DLD1 (cell line): ENCODE results near the gene TMOD2.

Source experiments
- in situ Hi-C: cut with HindIII; loops from 2 replicates; pipeline ENCODE4 v1.10.0; 2017; ENCODE audit warnings: low sequenced_read_pairs

The TMOD2 gene

DNA sequence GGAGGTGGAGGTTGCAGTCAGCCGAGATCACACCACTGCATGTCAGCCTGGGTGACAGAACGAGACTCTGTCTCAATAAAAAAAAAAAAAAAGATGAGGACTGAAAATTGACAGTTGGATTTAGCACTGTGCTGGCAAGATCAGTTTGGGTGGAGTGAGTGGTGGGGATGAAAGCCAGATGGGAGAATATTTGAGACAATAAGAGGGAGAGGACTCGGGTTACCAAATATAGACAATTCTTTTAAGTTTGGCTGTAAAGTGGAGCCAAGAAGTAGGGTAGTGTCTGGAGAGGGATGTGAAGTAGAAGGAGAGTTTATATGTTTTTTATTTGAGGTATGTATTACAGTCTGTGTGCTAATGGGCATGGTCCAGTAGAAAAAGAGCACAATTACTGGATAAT, 98.5 kb downstream of the TMOD2 start:
- in situ Hi-C loops = no loop called here

DNA sequence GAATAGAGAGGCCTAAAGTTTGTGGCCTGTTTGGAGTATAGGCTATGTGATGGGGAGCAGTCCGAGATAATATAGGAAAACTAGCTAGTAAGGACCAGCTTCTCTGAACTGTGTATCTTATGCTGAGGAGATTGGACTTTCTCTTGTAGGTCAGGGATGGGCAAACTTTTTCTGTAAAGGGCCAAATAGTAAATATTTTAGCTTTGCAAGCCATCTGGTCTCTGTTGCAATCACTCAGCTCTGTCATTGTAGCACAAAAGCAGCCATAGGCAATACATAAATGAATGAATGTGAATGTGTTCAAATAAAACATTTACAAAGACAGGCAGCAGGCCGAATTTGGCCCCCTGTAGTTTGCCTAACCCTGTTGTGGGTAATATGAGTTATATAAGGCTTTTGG, 102.6 kb downstream of the TMOD2 start:
- in situ Hi-C loops = no loop called here

DNA sequence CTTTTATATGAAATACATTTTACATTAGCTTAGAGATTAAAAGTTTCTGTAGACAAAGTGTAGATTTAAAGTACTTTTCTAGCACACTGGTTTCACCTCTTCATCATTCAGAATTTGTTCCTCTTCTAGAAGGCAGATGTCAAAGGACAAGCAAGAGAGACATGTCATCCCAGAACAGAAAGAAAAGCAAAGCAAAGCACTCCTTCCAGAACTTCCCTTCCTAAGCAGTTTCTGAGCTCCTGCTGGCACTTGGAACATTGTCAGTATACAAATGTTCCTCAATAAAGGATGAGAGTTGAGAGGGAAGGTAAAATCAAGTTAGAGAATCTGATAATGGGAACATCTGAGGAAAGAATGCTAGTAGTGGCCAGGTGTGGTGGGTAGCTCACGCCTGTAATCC, 104.2 kb downstream of the TMOD2 start:
- in situ Hi-C loops = no loop called here

DNA sequence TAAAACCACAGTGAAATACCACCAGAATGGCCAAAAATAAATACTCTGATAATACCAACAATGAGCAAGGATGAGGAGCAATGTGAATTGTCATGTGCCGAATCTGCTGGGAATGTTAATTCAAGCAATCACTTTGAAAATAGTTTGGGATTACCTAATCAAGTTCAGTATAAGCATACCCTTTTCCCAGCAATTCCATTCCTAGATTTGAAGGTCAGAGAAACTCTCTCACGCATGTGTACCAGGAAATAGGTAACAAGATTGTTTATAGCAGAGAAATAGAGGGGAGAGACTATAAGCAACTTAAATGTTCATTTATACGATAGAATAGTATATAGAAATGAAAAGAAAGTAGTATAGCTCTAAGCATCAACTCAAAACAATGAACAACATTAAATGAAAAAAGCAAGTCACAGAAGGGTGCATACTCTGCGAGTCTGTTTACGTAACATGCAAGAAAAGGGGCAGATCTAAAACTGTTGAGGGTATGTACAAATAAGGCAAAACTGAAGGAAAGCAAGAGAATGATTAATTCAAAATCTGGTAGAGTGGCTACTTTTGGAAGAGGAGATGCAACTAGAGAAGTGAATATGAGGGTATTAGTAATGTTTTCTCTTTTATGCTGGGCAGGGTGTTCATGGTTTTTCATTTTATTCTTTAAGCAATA, 105.5 kb downstream of the TMOD2 start:
- in situ Hi-C loops = no loop called here

DNA sequence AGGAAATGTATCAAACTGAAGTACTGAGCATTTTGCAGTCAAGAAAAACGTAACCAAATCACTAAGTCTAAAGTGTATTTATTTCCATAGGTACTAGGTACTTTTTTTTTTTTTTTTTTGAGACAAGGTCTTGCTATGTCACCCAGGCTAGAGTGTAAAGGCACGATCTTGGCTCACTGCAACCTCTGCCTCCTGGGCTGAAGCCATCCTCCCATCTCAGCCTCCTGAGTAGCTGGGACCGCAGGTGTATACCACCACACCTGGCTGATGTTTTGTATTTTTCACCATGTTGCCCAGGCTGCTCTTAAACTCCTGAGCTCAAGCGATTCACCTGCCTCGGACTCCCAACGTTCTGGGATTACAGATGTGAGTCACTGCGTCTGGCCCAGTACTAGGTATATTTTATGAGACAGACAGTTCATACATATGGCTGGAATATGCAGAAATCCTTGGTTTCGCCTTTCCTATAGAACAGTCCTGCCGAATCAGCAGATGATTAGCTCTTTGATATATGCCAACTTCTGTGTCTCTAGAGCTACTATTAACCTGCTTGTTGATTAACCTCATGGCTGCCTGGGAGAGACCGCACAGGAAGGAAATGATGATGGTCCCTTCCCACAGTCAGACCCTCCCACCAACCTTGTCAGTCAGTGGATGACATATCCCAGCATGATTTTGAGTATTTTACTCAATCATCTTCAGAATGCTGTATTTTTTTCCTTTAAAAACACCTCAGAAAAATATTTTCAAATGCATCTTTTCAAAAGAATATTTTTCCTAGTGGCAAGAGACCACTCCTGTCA, 110.4 kb downstream of the TMOD2 start:
- in situ Hi-C loops = no loop called here

DNA sequence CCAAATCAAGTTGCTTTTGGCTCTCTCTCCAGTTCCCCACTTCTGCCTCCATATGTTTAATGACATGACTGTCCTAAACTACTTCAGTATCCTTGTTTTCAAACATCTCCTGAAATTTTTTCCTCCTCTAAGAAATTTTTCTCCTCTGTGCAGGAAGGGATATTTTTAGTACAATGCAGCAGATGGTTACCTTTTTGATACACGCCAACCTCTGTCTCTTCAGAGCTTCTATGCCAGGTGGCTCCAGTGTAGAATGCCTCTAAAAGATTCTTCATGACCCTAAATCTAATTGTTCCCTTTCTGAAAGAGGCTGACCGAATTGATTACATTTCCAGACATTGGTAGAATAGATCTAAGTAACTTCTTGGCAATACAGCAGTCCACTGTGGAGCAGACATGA, 111.7 kb downstream of the TMOD2 start:
- in situ Hi-C loops = no loop called here

DNA sequence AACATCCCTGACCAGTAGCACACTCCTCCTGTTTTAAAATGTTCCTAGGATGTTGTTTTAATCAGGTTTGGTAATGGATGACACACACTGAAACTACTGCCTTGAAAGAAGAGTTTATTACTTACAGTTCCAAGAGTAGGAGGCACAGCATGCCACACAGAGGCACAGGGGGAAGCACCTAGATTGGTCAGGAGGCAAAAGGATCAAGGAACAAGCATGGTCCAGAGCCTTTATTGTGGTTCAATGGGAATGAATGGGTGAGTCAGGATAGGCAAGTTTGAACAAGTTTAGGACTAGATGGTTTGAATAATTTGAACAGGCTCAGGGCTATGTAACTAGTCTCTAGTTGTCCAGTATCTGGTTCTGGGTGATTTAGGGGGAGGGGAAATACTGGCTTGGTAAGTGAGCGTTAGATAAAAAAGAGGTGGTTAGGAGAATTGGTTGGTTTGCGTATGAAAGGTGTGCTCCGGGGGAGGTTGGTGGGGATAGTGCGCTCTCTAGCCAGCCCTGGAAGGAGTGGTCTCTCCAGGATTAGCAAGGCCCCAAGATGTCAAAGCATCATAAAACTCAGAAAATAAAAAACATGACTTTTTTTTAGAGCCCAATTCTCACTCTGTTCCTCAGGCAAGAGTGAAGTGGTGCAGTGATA, 113.1 kb downstream of the TMOD2 start:
- in situ Hi-C loops = no loop called here

DNA sequence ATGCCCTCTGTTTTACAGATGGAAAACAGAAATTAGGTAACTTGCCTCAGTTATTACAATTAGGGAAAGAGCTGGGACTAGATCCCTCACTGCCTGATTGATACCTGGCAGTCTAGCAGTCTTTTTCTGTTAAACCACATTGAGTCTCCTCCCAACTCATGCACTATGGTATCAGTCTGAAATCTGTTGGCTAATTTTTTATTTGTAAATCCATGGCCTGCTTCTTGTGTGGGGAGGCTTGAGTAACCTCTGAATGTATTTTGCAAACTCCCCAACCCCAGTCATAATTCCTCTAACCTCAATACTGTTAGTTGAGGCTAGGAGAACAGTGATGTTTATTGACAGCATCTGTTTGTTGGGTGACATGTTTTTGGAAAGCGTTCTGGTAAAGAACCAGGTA, 113.9 kb downstream of the TMOD2 start:
- in situ Hi-C loops = no loop called here
